Effector memory CD4-positive, alpha-beta T cell (primary cell): ENCODE measurements around the gene GNA12.
A peak's percentile ranks its signal among the peaks of the same experiment; 100 is the strongest.

Experiments
- DNase-seq, 3 donors: peaks; one replicate each; pipeline ENCODE4 v3.0.0-alpha.2; 2020
- H3K27ac ChIP-seq: 2 replicates; pipeline ENCODE4 v1.7.0; 2013; ENCODE audit warnings: mild to moderate bottlenecking, low read length, moderate library complexity; ENCODE audit not compliant: insufficient read depth, poor library complexity, severe bottlenecking
- H3K27me3 ChIP-seq: replicated peaks from 2 replicates; pipeline ENCODE4 v1.7.0; 2013; ENCODE audit warnings: mild to moderate bottlenecking, low read length; ENCODE audit not compliant: insufficient read depth, control insufficient read depth, poor library complexity, severe bottlenecking
- H3K36me3 ChIP-seq: 2 replicates; pipeline ENCODE4 v1.7.0; 2013; ENCODE audit warnings: mild to moderate bottlenecking, low read length, moderate library complexity; ENCODE audit not compliant: control insufficient read depth, insufficient read depth
- H3K4me1 ChIP-seq: 2 replicates; pipeline ENCODE4 v1.7.0; 2013; ENCODE audit warnings: low read length, mild to moderate bottlenecking; ENCODE audit not compliant: control insufficient read depth, insufficient read depth, poor library complexity, severe bottlenecking
- H3K4me3 ChIP-seq: 2 replicates; pipeline ENCODE4 v1.7.0; 2013; ENCODE audit warnings: low read length, low read depth, mild to moderate bottlenecking; ENCODE audit not compliant: insufficient read depth, poor library complexity, severe bottlenecking
- H3K9me3 ChIP-seq: 2 replicates; pipeline ENCODE4 v1.7.0; 2013; ENCODE audit warnings: mild to moderate bottlenecking, low read length, moderate library complexity; ENCODE audit not compliant: control insufficient read depth

GNA12 gene

GRCh38 chr7:2688409-2689342 lies 155.4 kb downstream of the GNA12 start:
- Histone ChIP-seq H3K4me1 (peaks cover 13% of the 10 kb centered on the region), H3K4me3 (no peak overlapping the region), H3K27me3 (peaks cover 15% of the 10 kb centered on the region), H3K27ac (no peak overlapping the region), H3K9me3 (no peaks in the 10 kb centered on the region), H3K36me3 (no peaks in the 10 kb centered on the region)
- no peak for DNase-seq

GRCh38 chr7:2687881-2688318 lies 156.2 kb downstream of the GNA12 start, which contains the start of gene AMZ1:
AMZ1 (plus strand) TSS chr7:2688202; CDS start chr7:2700452, 12,250 bp downstream.
- no peak within 1 kb of the TSS for H3K4me3 ChIP-seq
- no peaks in the 10 kb centered on the region for H3K9me3 ChIP-seq
- no peak within 1 kb of the TSS for H3K27ac ChIP-seq
- no peaks in the 10 kb centered on the region for H3K36me3 ChIP-seq
- DNase-seq, result no peak
- H3K4me1 ChIP-seq, result peaks cover 13% of the 10 kb centered on the region
- H3K27me3 ChIP-seq, result peaks cover 15% of the 10 kb centered on the region

- Histone ChIP-seq H3K36me3 (no peaks in the 10 kb centered on the region), H3K4me3 (no peak overlapping the region), H3K27me3 (peaks cover 15% of the 10 kb centered on the region), H3K9me3 (no peaks in the 10 kb centered on the region), H3K4me1 (peaks cover 13% of the 10 kb centered on the region), H3K27ac (no peak overlapping the region)
- no peak for DNase-seq
These were observed 156.7 kb downstream of the GNA12 start for GRCh38 chr7:2687338-2687869.

GRCh38 chr7:2686101-2686500 lies 158.0 kb downstream of the GNA12 start:
- no peak for DNase-seq
- Histone ChIP-seq H3K4me1 (peaks cover 13% of the 10 kb centered on the region), H3K27ac (no peak overlapping the region), H3K4me3 (no peak overlapping the region), H3K27me3 (peaks cover 15% of the 10 kb centered on the region), H3K9me3 (no peaks in the 10 kb centered on the region), H3K36me3 (no peaks in the 10 kb centered on the region)

- H3K4me1 ChIP-seq, result peaks cover 13% of the 10 kb centered on the region
- DNase-seq, result no peak
- H3K9me3 ChIP-seq, result no peaks in the 10 kb centered on the region
- no peaks in the 10 kb centered on the region for H3K36me3 ChIP-seq
- no peak overlapping the region for H3K27ac ChIP-seq
- H3K4me3 ChIP-seq, result no peak overlapping the region
- H3K27me3 ChIP-seq, result peaks cover 15% of the 10 kb centered on the region
These were observed 159.6 kb downstream of the GNA12 start for GRCh38 chr7:2684501-2684900.

GRCh38 chr7:2681929-2682799 lies 161.9 kb downstream of the GNA12 start:
- Histone ChIP-seq H3K9me3 (no peaks in the 10 kb centered on the region), H3K36me3 (no peaks in the 10 kb centered on the region), H3K4me3 (no peak overlapping the region), H3K4me1 (no peaks in the 10 kb centered on the region), H3K27ac (no peak overlapping the region), H3K27me3 (peaks cover 1% of the 10 kb centered on the region)
- no peak for DNase-seq

GRCh38 chr7:2680792-2681490 lies 163.2 kb downstream of the GNA12 start:
- no peak overlapping the region for H3K4me3 ChIP-seq
- no peak overlapping the region for H3K27ac ChIP-seq
- DNase-seq, result peak; percentile 11 to 30 (median 15)
- H3K9me3 ChIP-seq, result no peaks in the 10 kb centered on the region
- H3K27me3 ChIP-seq, result no peaks in the 10 kb centered on the region
- no peaks in the 10 kb centered on the region for H3K36me3 ChIP-seq
- H3K4me1 ChIP-seq, result no peaks in the 10 kb centered on the region

GRCh38 chr7:2680256-2680655 lies 163.9 kb downstream of the GNA12 start:
- Histone ChIP-seq H3K9me3 (no peaks in the 10 kb centered on the region), H3K27ac (no peak overlapping the region), H3K4me1 (no peaks in the 10 kb centered on the region), H3K36me3 (no peaks in the 10 kb centered on the region), H3K4me3 (no peak overlapping the region), H3K27me3 (no peaks in the 10 kb centered on the region)
- DNase-seq, result no peak
